ENCODE measurements around the gene SDR42E2. TPM values are rescaled to one million over a fixed set of nuclear protein-coding genes. Genes with fewer than 3 reads are reported as not detected.

Gene SDR42E2
- total RNA-seq, 1 donor = 0.27 TPM

- DNase-seq (ENCODE audit: low read depth in 2 of 3, low spot score in 2 of 3) = no peak
Measured at GRCh38 chr16:22239131-22239805, 77.0 kb downstream of the SDR42E2 start.

GRCh38 chr16:22240023-22240710 lies 77.9 kb downstream of the SDR42E2 start:
- DNase-seq (ENCODE audit: low read depth in 2 of 3, low spot score in 2 of 3) = no peak

Other genes with a start within 250 kb of the SDR42E2 start
- gene UQCRC2, start 209.1 kb upstream of the SDR42E2 start, total RNA-seq = 138 TPM
- gene PDZD9, start 161.4 kb upstream of the SDR42E2 start, total RNA-seq = not detected
- 8.6 TPM for gene MOSMO, start 154.4 kb upstream of the SDR42E2 start, total RNA-seq
- gene VWA3A, start 70.0 kb upstream of the SDR42E2 start, total RNA-seq = not detected
- gene EEF2K, start 43.8 kb downstream of the SDR42E2 start, total RNA-seq = 34.2 TPM
- 61.7 TPM for gene POLR3E, start 134.9 kb downstream of the SDR42E2 start, total RNA-seq
- gene CDR2, start 212.1 kb downstream of the SDR42E2 start, total RNA-seq = 10.2 TPM